Measurements from ENCODE around the gene FAM13A.

DNA sequence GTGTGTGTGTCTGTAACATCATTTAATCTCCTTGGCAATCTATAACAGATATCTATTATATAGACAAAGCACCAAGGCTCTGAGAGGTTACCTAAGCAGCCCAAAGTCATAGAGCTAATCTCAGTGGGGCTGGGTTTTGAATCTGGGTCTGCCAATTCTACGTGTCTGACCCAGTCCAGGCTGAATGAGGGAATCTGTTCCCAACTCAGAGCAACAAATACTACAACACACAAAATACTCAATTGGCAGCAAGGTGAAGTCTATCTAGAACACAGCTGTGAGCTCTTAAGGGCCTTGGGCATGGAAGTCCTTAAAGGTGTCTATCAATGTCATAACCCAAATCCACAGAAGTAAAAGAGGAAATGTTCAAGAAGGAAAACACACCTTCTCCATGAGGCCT is 311.8 kb downstream of the FAM13A start:
- TF ChIP-seq RBM22 (IDR thresholded peaks at IDR 0.05; ENCODE audit: low read depth, low read length, poor library complexity, severe bottlenecking) (no peak), SPI1 (IDR thresholded peaks at IDR 0.05; ENCODE audit: borderline replicate concordance, low read depth, low read length) (no peak), ZNF274 (IDR thresholded peaks at IDR 0.05; ENCODE audit: borderline replicate concordance, low read depth, low read length) (no peak), POLR2H (tag; IDR thresholded peaks at IDR 0.05; ENCODE audit: low read depth) (no peak), ZNF23 (CRISPR knock-in tag; IDR thresholded peaks at IDR 0.05) (no peak), CBX5 (IDR thresholded peaks at IDR 0.05; ENCODE audit: borderline replicate concordance, low read depth) (no peak)
- TF ChIP-seq, protein P1, sequence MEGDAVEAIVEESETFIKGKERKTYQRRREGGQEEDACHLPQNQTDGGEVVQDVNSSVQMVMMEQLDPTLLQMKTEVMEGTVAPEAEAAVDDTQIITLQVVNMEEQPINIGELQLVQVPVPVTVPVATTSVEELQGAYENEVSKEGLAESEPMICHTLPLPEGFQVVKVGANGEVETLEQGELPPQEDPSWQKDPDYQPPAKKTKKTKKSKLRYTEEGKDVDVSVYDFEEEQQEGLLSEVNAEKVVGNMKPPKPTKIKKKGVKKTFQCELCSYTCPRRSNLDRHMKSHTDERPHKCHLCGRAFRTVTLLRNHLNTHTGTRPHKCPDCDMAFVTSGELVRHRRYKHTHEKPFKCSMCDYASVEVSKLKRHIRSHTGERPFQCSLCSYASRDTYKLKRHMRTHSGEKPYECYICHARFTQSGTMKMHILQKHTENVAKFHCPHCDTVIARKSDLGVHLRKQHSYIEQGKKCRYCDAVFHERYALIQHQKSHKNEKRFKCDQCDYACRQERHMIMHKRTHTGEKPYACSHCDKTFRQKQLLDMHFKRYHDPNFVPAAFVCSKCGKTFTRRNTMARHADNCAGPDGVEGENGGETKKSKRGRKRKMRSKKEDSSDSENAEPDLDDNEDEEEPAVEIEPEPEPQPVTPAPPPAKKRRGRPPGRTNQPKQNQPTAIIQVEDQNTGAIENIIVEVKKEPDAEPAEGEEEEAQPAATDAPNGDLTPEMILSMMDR (IDR thresholded peaks at IDR 0.05 in 2 of 3, conservative IDR thresholded peaks at IDR 0.05 in 1 of 3; ENCODE audit: insufficient read depth in 2 of 3, low read depth in 1 of 3, low read length in 3 of 3), result no peak
- TF ChIP-seq, protein P2, sequence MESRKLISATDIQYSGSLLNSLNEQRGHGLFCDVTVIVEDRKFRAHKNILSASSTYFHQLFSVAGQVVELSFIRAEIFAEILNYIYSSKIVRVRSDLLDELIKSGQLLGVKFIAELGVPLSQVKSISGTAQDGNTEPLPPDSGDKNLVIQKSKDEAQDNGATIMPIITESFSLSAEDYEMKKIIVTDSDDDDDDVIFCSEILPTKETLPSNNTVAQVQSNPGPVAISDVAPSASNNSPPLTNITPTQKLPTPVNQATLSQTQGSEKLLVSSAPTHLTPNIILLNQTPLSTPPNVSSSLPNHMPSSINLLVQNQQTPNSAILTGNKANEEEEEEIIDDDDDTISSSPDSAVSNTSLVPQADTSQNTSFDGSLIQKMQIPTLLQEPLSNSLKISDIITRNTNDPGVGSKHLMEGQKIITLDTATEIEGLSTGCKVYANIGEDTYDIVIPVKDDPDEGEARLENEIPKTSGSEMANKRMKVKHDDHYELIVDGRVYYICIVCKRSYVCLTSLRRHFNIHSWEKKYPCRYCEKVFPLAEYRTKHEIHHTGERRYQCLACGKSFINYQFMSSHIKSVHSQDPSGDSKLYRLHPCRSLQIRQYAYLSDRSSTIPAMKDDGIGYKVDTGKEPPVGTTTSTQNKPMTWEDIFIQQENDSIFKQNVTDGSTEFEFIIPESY (CRISPR knock-in tag; IDR thresholded peaks at IDR 0.05), result no peak

All from K562 (cell line).